K562 (cell line): ENCODE results near the gene IRF2BP1. TPM values are rescaled to one million over a fixed set of nuclear protein-coding genes. Genes with fewer than 3 reads are reported as not detected.

Source experiments
- BHLHE40 ChIP-seq: IDR thresholded peaks from 2 replicates; pipeline ENCODE4 v1.6.1; 2011; ENCODE audit warnings: low read length, improper control_type of control experiment
- KLF6 ChIP-seq: fragments of 250-450 bp; sonication (Bioruptor Pico); IDR thresholded peaks from 2 replicates; pipeline ENCODE4 v1.4.0; 2020; ENCODE audit warnings: mild to moderate bottlenecking, moderate library complexity, borderline replicate concordance
- MECOM ChIP-seq: fragments of 250-450 bp; sonication (Bioruptor Pico); IDR thresholded peaks from 2 replicates; pipeline ENCODE4 v1.8.0; 2022; ENCODE audit warnings: inconsistent platforms
- SMARCC2 ChIP-seq: fragments of 450-650 bp; IDR thresholded peaks from 2 replicates; pipeline ENCODE4 v1.6.1; 2017; ENCODE audit warnings: antibody characterized with exemption, moderate library complexity, mild to moderate bottlenecking, low read depth
- TCF3 ChIP-seq: sonication (generic); formaldehyde crosslinking; IDR thresholded peaks from 2 replicates; pipeline ENCODE4 v1.4.0; 2020; ENCODE audit warnings: mild to moderate bottlenecking, missing genetic modification reagents
- ZBTB17 ChIP-seq: fragments of 450-650 bp; formaldehyde crosslinking; IDR thresholded peaks from 2 replicates; pipeline ENCODE4 v1.4.0; 2020; ENCODE audit warnings: mild to moderate bottlenecking
- ZNF311 ChIP-seq: fragments of 250-450 bp; sonication (Bioruptor Pico); IDR thresholded peaks from 2 replicates; pipeline ENCODE4 v1.4.0; 2020; ENCODE audit warnings: mild to moderate bottlenecking, moderate library complexity
- ZNF707 ChIP-seq: fragments of 250-450 bp; sonication (Bioruptor Pico); conservative IDR thresholded peaks from 2 replicates; pipeline ENCODE4 v1.8.0; 2022; ENCODE audit warnings: inconsistent platforms, mild to moderate bottlenecking, moderate library complexity
- polyA plus RNA-seq, 8 experiments: library from polyadenylated mRNA; depleted of rRNA in 4 of 8; stranded (reverse) in 5 of 8; unstranded in 3 of 8; fragments of >200 nt; fragmentation: Nextera tagmentation in 2 of 8; fragmentation: Illumina TruSeq in 1 of 8; extraction: Ambion mirVana in 2 of 8; extraction: Trizol in 1 of 8; gene quantifications; 2 replicates each; pipeline versions ENCODE4 v1.2.1 to v1.2.3, GENCODE V29; 2011 to 2014; ENCODE audit warnings: inconsistent platforms in 1 of 8, missing spikeins in 1 of 8
- total RNA-seq, 7 experiments: library from RNA; depleted of rRNA in 6 of 7; stranded (reverse); fragments of >200 nt in 6 of 7; fragmentation: Illumina TruSeq in 2 of 7; extraction: Trizol in 2 of 7; gene quantifications; 2 replicates each; pipeline versions ENCODE4 v1.2.1 to v1.2.3, GENCODE V29; 2011 to 2021; ENCODE audit warnings: low replicate concordance in 1 of 7
- TF ChIP-seq, protein P1 (sequence below): sonication (generic); formaldehyde crosslinking; IDR thresholded peaks from 2 replicates; pipeline ENCODE4 v1.8.0; 2022; ENCODE audit warnings: mild to moderate bottlenecking, missing genetic modification reagents
- TF ChIP-seq, protein P2 (sequence below): sonication (generic); formaldehyde crosslinking; IDR thresholded peaks from 2 replicates; pipeline ENCODE4 v1.8.0; 2022; ENCODE audit warnings: mild to moderate bottlenecking, missing genetic modification reagents
- TF ChIP-seq, protein P3 (sequence below): fragments of 450-650 bp; IDR thresholded peaks from 2 replicates; pipeline ENCODE4 v1.6.1; 2017; ENCODE audit warnings: antibody characterized with exemption

IRF2BP1 gene
- total and polyA plus RNA-seq, 9 of the 15 experiments (the other 6 are each of a cell fraction or from before 2014, with no cell fraction given) = 0.61 to 35.9 (median 3.5) TPM

DNA sequence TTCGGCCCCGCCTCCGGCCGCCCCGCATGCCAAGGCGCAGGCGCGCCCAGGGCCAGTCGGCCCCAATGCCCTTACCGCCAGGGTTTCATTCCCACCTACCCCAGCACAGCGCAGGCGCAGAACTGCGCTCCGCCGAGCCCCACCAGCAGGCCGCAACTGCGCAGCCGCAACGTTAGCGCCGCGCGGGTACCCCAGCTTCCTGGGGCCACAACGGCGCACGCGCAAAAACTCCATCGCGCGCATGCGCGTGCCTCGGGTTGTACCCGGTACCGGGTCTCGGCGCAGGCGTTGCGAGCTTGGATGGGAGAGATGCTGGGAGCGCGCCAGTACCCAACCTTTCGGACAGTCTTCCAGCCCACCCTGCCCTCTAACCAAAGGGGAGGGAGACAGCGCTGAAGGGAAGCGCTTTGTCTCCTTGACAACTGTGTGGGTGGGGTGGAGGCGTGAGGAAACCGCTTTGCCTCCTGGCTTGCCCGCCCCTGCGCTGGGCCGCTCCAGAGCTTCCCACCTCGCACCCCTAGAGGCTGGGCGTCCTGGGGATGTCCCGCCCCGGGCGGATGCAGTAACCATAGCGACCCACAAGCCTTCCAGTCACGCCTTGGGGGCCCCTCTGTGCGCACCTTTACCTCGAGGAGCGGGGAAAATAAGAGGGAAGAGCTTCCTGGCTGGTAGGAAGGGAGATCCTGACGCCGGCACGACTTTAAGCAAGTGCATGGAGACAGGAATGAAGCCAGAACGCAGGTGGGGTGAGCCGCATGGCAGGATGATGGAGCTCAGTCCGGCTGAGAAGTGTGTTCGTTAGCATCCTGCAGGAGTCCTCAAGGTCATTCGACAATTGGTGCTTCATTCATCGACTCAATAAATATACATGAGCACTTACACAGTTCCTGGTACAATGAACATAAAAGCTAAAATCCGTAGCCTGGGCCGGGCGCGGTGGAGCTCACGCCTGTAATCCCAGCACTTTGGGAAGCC, 17.0 kb upstream of the IRF2BP1 start (continued):
- TF ChIP-seq, protein P1, sequence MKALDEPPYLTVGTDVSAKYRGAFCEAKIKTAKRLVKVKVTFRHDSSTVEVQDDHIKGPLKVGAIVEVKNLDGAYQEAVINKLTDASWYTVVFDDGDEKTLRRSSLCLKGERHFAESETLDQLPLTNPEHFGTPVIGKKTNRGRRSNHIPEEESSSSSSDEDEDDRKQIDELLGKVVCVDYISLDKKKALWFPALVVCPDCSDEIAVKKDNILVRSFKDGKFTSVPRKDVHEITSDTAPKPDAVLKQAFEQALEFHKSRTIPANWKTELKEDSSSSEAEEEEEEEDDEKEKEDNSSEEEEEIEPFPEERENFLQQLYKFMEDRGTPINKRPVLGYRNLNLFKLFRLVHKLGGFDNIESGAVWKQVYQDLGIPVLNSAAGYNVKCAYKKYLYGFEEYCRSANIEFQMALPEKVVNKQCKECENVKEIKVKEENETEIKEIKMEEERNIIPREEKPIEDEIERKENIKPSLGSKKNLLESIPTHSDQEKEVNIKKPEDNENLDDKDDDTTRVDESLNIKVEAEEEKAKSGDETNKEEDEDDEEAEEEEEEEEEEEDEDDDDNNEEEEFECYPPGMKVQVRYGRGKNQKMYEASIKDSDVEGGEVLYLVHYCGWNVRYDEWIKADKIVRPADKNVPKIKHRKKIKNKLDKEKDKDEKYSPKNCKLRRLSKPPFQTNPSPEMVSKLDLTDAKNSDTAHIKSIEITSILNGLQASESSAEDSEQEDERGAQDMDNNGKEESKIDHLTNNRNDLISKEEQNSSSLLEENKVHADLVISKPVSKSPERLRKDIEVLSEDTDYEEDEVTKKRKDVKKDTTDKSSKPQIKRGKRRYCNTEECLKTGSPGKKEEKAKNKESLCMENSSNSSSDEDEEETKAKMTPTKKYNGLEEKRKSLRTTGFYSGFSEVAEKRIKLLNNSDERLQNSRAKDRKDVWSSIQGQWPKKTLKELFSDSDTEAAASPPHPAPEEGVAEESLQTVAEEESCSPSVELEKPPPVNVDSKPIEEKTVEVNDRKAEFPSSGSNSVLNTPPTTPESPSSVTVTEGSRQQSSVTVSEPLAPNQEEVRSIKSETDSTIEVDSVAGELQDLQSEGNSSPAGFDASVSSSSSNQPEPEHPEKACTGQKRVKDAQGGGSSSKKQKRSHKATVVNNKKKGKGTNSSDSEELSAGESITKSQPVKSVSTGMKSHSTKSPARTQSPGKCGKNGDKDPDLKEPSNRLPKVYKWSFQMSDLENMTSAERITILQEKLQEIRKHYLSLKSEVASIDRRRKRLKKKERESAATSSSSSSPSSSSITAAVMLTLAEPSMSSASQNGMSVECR (CRISPR knock-in tag) = peak; percentile 53; the same call in 1 of the 2 replicates
- 0 out of 2 replicates have a peak, but pooled peaks have one; percentile 33 for TF ChIP-seq ZBTB17 (CRISPR knock-in tag)
- no peak for TF ChIP-seq KLF6 (CRISPR knock-in tag)
- TF ChIP-seq ZNF311 (CRISPR knock-in tag) = no peak
- TF ChIP-seq, protein P2, sequence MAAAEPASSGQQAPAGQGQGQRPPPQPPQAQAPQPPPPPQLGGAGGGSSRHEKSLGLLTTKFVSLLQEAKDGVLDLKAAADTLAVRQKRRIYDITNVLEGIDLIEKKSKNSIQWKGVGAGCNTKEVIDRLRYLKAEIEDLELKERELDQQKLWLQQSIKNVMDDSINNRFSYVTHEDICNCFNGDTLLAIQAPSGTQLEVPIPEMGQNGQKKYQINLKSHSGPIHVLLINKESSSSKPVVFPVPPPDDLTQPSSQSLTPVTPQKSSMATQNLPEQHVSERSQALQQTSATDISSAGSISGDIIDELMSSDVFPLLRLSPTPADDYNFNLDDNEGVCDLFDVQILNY (CRISPR knock-in tag) = no peak
- TF ChIP-seq SMARCC2 = no peak
- TF ChIP-seq, protein P3, sequence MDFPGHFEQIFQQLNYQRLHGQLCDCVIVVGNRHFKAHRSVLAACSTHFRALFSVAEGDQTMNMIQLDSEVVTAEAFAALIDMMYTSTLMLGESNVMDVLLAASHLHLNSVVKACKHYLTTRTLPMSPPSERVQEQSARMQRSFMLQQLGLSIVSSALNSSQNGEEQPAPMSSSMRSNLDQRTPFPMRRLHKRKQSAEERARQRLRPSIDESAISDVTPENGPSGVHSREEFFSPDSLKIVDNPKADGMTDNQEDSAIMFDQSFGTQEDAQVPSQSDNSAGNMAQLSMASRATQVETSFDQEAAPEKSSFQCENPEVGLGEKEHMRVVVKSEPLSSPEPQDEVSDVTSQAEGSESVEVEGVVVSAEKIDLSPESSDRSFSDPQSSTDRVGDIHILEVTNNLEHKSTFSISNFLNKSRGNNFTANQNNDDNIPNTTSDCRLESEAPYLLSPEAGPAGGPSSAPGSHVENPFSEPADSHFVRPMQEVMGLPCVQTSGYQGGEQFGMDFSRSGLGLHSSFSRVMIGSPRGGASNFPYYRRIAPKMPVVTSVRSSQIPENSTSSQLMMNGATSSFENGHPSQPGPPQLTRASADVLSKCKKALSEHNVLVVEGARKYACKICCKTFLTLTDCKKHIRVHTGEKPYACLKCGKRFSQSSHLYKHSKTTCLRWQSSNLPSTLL = no peak
- TF ChIP-seq TCF3 (CRISPR knock-in tag) = no peak
- TF ChIP-seq ZNF707 (CRISPR knock-in tag) = no peak
- TF ChIP-seq BHLHE40 = no peak
- no peak for TF ChIP-seq MECOM
